HuH-7 (cell line): ENCODE data around the gene ASCC1.
"Not testable (repeated sequence)": the region's sequence is repeated elsewhere in the genome, so short reads cannot be mapped to it uniquely, and the experiment has no call there.

Experiments
- DNase-seq: peaks from one replicate; pipeline ENCODE4 v3.0.0; 2011; ENCODE audit warnings: low spot score

The ASCC1 gene, protein sequence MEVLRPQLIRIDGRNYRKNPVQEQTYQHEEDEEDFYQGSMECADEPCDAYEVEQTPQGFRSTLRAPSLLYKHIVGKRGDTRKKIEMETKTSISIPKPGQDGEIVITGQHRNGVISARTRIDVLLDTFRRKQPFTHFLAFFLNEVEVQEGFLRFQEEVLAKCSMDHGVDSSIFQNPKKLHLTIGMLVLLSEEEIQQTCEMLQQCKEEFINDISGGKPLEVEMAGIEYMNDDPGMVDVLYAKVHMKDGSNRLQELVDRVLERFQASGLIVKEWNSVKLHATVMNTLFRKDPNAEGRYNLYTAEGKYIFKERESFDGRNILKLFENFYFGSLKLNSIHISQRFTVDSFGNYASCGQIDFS

GRCh38 chr10:72215611-72216549, at the start of gene ASCC1, which contains the start of gene ANAPC16:
TSS of gene ASCC1 (minus strand) at chr10:72216276. CDS start at chr10:72213298, 2,978 bp downstream.
TSS of gene ANAPC16 (plus strand) at chr10:72216012. CDS start at chr10:72223915, 7,903 bp downstream.
- peak; percentile 75 for DNase-seq

GRCh38 chr10:72265508-72265907, 49.4 kb upstream of the ASCC1 start:
- DNase-seq = no peak

- DNase-seq = no peak
These were observed 48.5 kb upstream of the ASCC1 start for GRCh38 chr10:72264536-72264935.

GRCh38 chr10:72263613-72264241, 47.7 kb upstream of the ASCC1 start:
- DNase-seq = no peak

GRCh38 chr10:72261784-72262404, 45.8 kb upstream of the ASCC1 start:
- DNase-seq = no peak

GRCh38 chr10:72260976-72261783, 45.1 kb upstream of the ASCC1 start:
- no peak for DNase-seq

DNA sequence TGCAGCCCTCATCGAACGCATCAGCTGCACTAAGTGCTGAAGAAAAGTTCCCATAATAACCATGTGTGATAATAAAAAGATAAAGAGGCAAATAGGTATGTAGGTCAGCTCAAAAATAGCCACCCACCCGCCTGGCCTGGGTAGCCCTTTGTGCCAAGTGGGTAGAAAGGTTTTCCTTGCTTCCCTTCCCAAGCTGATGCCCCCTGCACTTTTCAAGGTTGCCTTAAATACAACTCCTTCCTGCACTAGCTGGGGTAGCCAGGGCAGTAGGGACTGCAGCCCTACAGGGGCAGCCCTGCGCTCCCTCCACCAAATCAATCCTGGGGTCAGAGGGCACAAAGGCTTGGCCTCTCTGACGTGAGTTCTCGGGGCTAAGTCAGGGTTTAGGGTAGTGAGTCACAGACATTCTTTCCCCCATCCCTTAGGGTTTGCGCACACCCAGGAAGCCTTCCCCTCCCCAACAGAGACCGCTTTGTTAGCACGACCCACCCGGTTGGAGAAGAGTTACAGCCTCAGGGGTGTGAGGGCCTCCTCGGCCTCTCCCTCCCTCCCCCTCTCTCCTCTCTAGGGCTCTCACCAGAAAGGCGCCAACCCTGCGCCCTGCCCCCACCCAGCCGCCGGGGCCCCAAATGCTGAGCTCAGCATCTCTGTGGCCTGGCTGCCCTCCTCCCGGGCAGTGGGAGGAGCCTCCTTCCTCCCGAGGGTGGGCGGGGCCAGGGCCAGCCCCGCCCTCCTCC, 44.3 kb upstream of the ASCC1 start:
- DNase-seq = peak; percentile 71

GRCh38 chr10:72259491-72260238, 43.6 kb upstream of the ASCC1 start:
- no peak for DNase-seq

GRCh38 chr10:72258617-72259016, 42.5 kb upstream of the ASCC1 start:
- no peak for DNase-seq

DNA sequence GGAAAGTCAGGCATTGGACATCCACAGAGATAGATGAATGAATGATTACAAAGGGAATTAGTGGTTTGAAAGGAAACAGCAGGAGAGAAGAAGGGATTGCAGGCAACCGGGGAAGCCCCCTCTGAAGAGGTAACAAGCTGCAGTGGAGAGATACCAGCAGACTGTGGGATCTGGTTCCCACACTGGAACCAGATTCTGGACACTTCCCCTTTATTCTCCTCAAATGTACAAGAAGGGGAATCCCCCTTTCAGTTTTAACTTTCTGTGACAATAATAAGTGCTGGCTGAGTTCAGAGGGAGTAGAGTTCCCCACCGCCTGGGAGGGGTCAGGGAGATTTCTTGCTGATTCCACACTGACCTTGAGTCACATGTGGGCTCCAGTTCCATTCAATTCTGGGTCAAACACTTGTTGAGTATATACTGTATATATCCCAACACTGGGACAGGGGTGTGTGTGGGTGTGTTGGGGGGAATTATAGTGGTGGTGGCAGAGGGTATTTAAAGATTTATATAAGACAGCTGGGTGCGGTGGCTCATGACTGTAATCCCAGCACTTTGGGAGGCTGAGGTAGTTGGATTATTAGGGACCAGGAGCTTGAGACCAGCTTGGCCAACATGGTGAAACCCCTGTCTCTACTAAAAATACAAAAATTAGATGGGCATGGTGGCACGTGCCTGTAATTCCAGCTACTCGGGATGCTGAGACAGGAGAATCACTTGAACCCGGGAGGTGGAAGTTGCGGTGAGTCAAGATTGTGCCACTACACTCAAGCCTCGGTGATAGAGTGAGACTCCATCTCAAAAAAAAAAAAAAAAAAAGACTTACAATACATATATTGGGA, 41.2 kb upstream of the ASCC1 start:
- DNase-seq = no peak

- no peak for DNase-seq
These were observed 40.1 kb upstream of the ASCC1 start for GRCh38 chr10:72255977-72256729.

GRCh38 chr10:72254813-72255568, 38.9 kb upstream of the ASCC1 start:
- no peak for DNase-seq

- no peak for DNase-seq
These were observed 37.5 kb upstream of the ASCC1 start for GRCh38 chr10:72253578-72253977.

- DNase-seq = no peak
These were observed 36.9 kb upstream of the ASCC1 start for GRCh38 chr10:72252972-72253371.

DNA sequence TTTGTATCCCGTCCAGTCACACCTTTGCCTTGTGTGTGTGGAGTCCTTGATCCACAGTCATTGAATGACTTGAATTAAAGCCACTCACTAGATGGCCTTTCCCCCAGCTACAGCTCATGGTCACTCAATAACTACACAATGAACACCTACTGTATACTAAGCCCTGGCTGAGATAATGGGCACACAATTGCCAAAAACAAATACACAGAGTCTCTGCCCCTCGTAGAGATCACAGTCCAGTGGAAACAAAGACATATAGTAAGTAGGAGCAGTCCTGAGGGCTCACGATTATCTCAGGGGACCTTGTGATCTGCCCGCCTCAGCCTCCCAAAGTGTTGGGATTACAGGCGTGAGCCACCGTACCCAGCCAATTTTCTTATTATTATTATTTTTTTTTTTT, 35.6 kb upstream of the ASCC1 start:
- no peak for DNase-seq

DNA sequence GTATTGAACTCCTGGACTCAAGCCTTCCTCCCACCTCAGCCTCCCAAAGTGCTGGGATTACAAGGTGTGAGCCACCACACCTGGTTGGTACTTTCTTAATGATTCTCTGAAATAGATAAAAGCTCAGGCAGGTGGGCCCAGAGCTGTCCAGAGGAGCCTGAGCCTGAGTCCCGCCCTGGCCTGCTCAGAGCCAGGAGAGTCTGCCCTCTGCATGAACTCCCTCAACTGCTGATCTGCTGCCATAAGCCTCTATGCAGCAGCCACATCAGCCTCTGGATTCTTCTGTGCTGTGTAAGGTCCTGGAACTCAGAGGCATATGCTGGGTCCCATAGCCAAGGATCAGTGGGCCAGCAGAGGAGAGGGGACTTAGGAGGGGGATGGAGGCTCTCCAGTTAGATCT, 34.6 kb upstream of the ASCC1 start:
- DNase-seq = no peak

DNA sequence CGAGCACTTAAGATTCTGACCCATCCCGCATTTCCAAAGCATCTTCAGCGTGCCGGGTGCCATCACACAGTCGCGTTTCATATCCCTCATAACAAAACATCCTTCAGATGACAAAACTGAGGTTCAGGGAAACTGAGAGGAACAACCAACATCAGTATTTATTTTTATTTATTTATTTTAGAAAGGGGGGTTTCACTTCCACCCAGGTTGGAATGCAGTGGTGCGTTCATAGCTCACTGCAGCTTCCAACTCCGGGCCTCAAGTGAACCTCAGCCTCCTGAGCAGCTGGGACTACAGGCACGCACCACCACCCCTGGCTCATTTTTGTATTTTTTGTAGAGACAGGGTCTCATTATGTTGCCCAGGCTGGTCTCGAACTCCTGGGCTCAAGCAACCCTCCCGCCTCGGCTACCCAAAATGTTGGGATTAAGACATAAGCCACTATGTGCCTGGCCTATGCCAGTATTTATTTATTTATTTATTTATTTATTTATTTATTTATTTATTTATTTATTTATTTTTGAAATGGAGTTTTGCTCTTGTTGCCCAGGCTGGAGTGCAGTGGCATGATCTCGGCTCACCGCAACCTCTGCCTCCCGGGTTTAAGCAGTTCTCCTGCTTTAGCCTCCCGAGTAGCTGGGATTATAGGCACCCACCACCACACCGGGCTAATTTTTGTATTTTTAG, 33.2 kb upstream of the ASCC1 start:
- not testable (repeated sequence) for DNase-seq
